ENCODE data around the gene GNA12. TPM values are rescaled to one million over a fixed set of nuclear protein-coding genes. Genes with fewer than 3 reads are reported as not detected.

GNA12 gene
- total RNA-seq, 6 experiments from 2014 or later = 10.3 to 32.1 (median 14.1) TPM

DNA sequence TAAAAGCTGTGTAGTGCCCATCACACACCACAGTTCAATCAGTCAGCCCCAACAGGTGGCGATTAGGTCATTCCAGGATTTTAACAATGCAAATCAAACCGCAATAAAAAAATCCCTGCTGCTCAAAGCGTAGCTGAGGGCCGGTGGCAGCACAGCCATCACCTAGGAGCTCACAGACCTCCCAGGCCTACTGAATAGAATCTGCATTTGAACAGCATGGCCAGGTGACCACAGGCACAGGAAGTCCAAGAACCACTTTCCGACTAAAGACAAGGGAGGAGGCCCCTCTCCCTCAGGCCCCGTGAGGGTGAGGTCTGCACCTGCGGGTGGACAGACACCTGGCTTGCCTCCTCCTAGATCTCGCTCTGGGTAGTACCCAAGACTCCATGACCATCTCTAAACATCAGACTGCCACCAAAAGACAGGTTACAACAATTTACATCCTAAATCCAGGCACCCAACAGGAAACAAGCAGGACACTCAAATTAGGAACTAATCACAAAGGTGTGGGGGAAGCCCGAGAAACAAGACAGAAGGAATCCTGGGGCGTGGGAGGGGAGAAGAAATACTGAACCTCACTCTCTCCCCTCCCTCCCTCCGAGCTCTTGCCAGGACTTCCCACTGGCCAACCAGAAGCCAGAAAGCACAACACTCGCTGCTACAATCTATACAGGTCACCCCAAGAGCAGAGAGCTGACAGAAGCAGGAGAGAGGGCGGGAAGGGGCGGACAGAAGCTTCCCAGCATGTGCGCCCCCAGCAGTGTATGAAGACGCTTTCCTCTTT is 19.2 kb downstream of the GNA12 start:
- intact Hi-C loops (cut with DNase I) = no loop called here
- Histone ChIP-seq H3K4me1 (peaks cover 2 to 19% (median 9%) of the 10 kb centered on the region in 4 donors), H3K9me3 (no peaks in the 10 kb centered on the region), H3K4me3 (no peak overlapping the region), H3K27ac (no peak overlapping the region), H3K36me3 (no peaks in the 10 kb centered on the region), H3K27me3 (no peaks in the 10 kb centered on the region)
- ATAC-seq (no peak), DNase-seq (no peak)
- no peak for TF ChIP-seq POLR2A (IDR thresholded peaks at IDR 0.05)
- TF ChIP-seq, protein P1, sequence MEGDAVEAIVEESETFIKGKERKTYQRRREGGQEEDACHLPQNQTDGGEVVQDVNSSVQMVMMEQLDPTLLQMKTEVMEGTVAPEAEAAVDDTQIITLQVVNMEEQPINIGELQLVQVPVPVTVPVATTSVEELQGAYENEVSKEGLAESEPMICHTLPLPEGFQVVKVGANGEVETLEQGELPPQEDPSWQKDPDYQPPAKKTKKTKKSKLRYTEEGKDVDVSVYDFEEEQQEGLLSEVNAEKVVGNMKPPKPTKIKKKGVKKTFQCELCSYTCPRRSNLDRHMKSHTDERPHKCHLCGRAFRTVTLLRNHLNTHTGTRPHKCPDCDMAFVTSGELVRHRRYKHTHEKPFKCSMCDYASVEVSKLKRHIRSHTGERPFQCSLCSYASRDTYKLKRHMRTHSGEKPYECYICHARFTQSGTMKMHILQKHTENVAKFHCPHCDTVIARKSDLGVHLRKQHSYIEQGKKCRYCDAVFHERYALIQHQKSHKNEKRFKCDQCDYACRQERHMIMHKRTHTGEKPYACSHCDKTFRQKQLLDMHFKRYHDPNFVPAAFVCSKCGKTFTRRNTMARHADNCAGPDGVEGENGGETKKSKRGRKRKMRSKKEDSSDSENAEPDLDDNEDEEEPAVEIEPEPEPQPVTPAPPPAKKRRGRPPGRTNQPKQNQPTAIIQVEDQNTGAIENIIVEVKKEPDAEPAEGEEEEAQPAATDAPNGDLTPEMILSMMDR (IDR thresholded peaks at IDR 0.05) = no peak
- WGBS (ENCODE audit: insufficient coverage, low coverage, low lambda C conversion rate, missing lambda C conversion rate) = 91% methylated on average over 11 of the region's 16 CpGs

DNA sequence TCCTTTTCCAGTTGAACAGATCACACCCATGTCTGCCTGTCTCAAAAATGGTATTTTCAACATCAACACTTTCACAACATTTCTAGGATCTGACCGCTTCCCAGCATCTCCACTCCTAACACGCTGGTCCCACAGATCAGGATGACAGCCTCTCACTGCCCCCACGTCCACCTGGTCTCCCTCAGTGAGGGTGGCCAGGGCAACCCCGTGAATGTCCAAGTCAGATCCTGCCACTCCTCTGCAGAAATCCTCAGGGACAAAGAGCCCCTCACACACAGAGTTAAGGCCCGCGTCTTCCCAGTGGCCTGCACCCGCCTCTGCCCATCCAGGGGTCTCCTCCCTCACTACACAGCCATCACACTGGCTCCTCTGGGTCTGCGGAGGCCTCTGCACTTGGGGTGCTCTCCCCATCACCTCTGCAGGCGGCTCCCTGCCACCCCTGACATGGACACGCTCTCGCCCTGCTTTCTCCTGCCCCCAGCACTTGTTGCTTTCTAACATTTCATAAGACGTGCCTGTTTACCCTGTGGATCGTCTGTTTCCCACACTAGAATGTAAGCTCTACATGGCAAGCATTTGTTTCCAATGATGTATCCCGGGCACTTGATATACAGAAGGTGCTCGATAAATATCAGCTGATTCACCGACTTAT is 20.0 kb downstream of the GNA12 start:
- Histone ChIP-seq H3K4me3 (no peak overlapping the region), H3K27ac (no peak overlapping the region), H3K9me3 (no peaks in the 10 kb centered on the region), H3K36me3 (no peaks in the 10 kb centered on the region), H3K27me3 (no peaks in the 10 kb centered on the region), H3K4me1 (peaks cover 2 to 27% (median 9%) of the 10 kb centered on the region in 4 donors)
- 92% methylated on average over 16 of the region's 16 CpGs for WGBS (ENCODE audit: insufficient coverage, low coverage, low lambda C conversion rate, missing lambda C conversion rate)
- TF ChIP-seq, protein P1 (IDR thresholded peaks at IDR 0.05) = no peak
- TF ChIP-seq POLR2A (IDR thresholded peaks at IDR 0.05) = no peak
- intact Hi-C loops (cut with DNase I) = no loop called here
- DNase-seq (no peak), ATAC-seq (no peak)

DNA sequence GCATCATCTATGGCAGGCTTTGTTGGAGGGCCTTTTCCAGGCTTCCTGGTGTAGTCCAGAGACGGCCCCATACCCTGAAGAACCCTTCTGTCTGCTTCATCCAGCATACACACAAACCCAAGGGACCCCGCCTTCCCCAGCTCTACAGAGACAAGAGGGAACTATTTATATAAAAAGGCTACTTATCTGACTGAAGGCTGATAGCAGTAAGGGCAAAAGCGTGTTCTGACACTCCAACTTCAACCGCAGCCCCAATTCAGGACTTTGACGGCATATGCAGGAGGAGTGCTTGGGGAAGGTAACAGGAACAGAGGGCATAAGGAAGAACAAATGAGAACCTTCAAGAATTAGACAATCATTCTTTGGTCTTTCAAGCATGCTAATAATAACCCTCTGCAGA is 21.0 kb downstream of the GNA12 start:
- H3K27ac ChIP-seq = no peak overlapping the region

DNA sequence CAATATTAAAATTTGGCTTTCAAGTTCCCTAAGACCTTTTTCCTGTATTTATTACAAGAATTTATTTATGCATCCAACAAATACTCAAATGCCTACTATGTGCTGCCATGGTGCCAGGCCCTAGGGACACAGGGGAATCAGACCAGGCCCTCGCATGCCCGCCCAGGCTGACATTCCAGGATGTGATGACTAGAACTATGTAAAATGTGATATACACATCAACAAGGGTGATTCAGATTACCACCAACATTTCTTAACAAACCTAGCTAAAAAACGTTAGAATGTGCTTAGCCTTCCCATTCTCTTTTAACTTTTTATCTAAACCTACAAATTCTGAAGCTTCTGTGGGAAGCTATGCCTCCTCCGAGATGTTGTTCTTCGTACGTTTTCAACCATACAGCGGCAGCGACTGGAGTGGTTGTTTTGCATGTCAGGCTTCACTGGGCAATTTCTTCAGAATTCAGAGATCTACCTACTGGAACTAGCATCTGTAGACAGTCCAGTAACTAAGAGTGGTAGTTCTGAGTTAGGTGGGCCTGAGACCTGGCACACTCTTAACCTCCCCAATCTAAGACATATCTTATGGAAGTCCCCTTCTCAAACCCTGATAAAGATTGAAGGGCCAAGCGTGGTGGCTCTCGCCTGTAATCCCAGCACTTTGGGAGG is 22.1 kb downstream of the GNA12 start:
- TF ChIP-seq, protein P1 (IDR thresholded peaks at IDR 0.05) = no peak
- no peak for TF ChIP-seq POLR2A (IDR thresholded peaks at IDR 0.05)
- no peaks in the 10 kb centered on the region for H3K36me3 ChIP-seq
- no peak overlapping the region for H3K4me3 ChIP-seq
- ATAC-seq = no peak
- H3K27ac ChIP-seq = peak overlapping the region in 2 of 3 donors; percentile 78 to 84
- H3K27me3 ChIP-seq = no peaks in the 10 kb centered on the region
- intact Hi-C loops (cut with DNase I) = no loop called here
- DNase-seq = peak in 1 of 3 donors; percentile 28
- peaks cover 2 to 47% (median 9%) of the 10 kb centered on the region in 4 donors for H3K4me1 ChIP-seq
- no peaks in the 10 kb centered on the region for H3K9me3 ChIP-seq
- WGBS (ENCODE audit: insufficient coverage, low coverage, low lambda C conversion rate, missing lambda C conversion rate) = 90% methylated on average over 6 of the region's 10 CpGs

More for the DNA sequence above, 21.0 kb downstream of the GNA12 start:
- no peaks in the 10 kb centered on the region for H3K9me3 ChIP-seq
- H3K36me3 ChIP-seq = no peaks in the 10 kb centered on the region
- intact Hi-C loops (cut with DNase I) = no loop called here
- WGBS (ENCODE audit: insufficient coverage, low coverage, low lambda C conversion rate, missing lambda C conversion rate) = 69% methylated on average over 5 of the region's 5 CpGs
- no peaks in the 10 kb centered on the region for H3K27me3 ChIP-seq
- TF ChIP-seq, protein P1 (IDR thresholded peaks at IDR 0.05) = no peak
- no peak for TF ChIP-seq POLR2A (IDR thresholded peaks at IDR 0.05)
- no peak for DNase-seq
- no peak overlapping the region for H3K4me3 ChIP-seq
- no peak for ATAC-seq
- H3K4me1 ChIP-seq = peaks cover 2 to 37% (median 9%) of the 10 kb centered on the region in 4 donors

All from right lobe of liver (tissue), 6 donors.